Upper lobe of right lung (tissue), 1 donor: ENCODE measurements around the gene DCN. TPM values are rescaled to one million over a fixed set of nuclear protein-coding genes. Genes with fewer than 3 reads are reported as not detected.

Source experiments
- ATAC-seq: fragments of 200-7000 bp; cut with Tn5 transposase; one replicate; pipeline ENCODE4 v1.9.1; 2020; ENCODE audit warnings: mild to moderate bottlenecking, moderate library complexity
- DNase-seq: peaks from one replicate; pipeline ENCODE4 v3.0.0-alpha.2; 2020
- H3K27ac ChIP-seq: fragments of 200-600 bp; one replicate; pipeline ENCODE4 v1.8.0; 2022
- H3K27me3 ChIP-seq: fragments of 200-600 bp; one replicate; pipeline ENCODE4 v1.8.0; 2022; ENCODE audit warnings: mild to moderate bottlenecking
- H3K36me3 ChIP-seq: fragments of 200-600 bp; one replicate; pipeline ENCODE4 v1.8.0; 2022
- H3K4me1 ChIP-seq: fragments of 200-600 bp; one replicate; pipeline ENCODE4 v1.8.0; 2022
- H3K4me3 ChIP-seq: fragments of 200-600 bp; one replicate; pipeline ENCODE4 v1.8.0; 2022; ENCODE audit warnings: mild to moderate bottlenecking
- H3K9me3 ChIP-seq: fragments of 200-600 bp; one replicate; pipeline ENCODE4 v1.8.0; 2022
- intact Hi-C: fragments of 100-400 bp; cut with DNase I; formaldehyde crosslinking; loops from one replicate; pipeline ENCODE4 v1.11.0; 2022
- total RNA-seq: library from RNA; stranded (reverse); fragmentation: NEBNext Ultra II Directional; extraction: Animal tissue kit (Norgen Biotek cat#: 25700); gene quantifications from one replicate; pipeline ENCODE4 v1.2.1, GENCODE V29; 2021
- TF ChIP-seq, protein P1 (sequence below): fragments of 200-600 bp; IDR thresholded peaks from one replicate; pipeline ENCODE4 v1.8.0; 2022; ENCODE audit warnings: antibody characterized with exemption
- donor health status: DM: no; HTN: yes; CAD: no; lungs with severe emphysema.

DCN gene
- total RNA-seq, 1 donor from 2014 or later, result 753 TPM

DNA sequence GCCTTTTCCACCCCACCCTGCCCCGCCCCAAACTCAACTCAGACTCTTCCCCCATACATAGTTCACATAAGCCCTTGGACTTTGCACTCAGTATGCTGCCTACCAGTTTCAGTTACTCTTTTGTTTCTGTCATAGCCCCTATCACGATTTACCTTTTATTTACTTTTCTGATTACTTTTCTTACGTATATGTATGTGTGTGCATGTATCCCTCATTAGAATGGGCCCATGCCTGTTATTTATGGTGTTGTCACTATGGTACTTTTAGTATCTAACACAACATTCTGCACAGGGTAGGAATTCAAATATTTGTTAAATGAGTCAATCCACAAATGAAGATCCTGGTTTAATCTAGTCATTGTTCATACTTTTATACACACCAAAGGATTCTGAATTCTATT is 54.9 kb downstream of the DCN start:
- TF ChIP-seq, protein P1, sequence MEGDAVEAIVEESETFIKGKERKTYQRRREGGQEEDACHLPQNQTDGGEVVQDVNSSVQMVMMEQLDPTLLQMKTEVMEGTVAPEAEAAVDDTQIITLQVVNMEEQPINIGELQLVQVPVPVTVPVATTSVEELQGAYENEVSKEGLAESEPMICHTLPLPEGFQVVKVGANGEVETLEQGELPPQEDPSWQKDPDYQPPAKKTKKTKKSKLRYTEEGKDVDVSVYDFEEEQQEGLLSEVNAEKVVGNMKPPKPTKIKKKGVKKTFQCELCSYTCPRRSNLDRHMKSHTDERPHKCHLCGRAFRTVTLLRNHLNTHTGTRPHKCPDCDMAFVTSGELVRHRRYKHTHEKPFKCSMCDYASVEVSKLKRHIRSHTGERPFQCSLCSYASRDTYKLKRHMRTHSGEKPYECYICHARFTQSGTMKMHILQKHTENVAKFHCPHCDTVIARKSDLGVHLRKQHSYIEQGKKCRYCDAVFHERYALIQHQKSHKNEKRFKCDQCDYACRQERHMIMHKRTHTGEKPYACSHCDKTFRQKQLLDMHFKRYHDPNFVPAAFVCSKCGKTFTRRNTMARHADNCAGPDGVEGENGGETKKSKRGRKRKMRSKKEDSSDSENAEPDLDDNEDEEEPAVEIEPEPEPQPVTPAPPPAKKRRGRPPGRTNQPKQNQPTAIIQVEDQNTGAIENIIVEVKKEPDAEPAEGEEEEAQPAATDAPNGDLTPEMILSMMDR, result no peak
- Histone ChIP-seq H3K36me3 (no peaks in the 10 kb centered on the region), H3K9me3 (no peaks in the 10 kb centered on the region), H3K4me1 (no peaks in the 10 kb centered on the region), H3K27me3 (no peaks in the 10 kb centered on the region), H3K27ac (no peak overlapping the region), H3K4me3 (no peak overlapping the region)
- no peak for ATAC-seq
- intact Hi-C loops, result no loop called here
- DNase-seq, result no peak

DNA sequence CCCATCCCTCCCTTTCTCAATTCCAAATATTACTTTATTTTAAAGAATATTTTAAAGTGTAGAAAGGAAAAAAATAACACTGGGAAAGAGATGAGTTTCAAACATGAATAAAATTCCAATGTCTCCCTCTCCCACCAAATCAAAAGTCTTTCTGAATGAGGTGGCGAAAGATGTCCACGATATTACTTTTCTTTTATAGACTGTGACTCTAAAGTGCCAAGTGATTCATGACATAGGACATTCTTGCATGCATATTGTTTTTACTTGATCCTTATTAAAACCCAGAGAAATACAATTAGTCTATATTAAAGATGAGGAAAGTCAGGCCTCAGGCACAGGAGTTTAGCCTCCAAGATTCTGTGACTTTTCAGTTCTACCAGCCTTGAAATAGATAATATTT is 55.3 kb downstream of the DCN start:
- no peaks in the 10 kb centered on the region for H3K27me3 ChIP-seq
- no peaks in the 10 kb centered on the region for H3K9me3 ChIP-seq
- intact Hi-C loops, result no loop called here
- H3K36me3 ChIP-seq, result no peaks in the 10 kb centered on the region
- DNase-seq, result no peak
- TF ChIP-seq, protein P1, result no peak
- no peak overlapping the region for H3K27ac ChIP-seq
- H3K4me1 ChIP-seq, result no peaks in the 10 kb centered on the region
- H3K4me3 ChIP-seq, result no peak overlapping the region
- ATAC-seq, result no peak

DNA sequence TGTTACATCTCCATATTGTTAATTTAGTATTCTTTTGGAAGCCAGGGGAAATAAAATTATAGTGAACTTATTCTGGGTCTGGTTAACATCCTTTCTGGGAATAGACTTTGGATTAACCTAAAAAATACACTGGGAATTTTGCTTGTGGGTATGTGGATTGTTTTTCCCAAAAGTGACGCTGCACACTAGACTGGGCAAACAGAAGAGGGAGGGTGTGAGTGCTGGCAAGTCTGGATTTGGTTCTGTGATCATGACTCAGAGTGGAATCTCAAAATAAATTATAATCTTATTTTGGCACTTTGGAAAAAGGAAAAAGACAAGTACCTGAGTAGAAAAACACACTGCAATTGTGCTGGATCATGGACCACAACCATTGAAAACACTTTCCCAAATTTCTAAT is 56.1 kb downstream of the DCN start:
- Histone ChIP-seq H3K4me1 (no peaks in the 10 kb centered on the region), H3K36me3 (no peaks in the 10 kb centered on the region), H3K27me3 (no peaks in the 10 kb centered on the region), H3K4me3 (no peak overlapping the region), H3K9me3 (no peaks in the 10 kb centered on the region), H3K27ac (no peak overlapping the region)
- DNase-seq, result no peak
- intact Hi-C loops, result no loop called here
- TF ChIP-seq, protein P1, result no peak
- ATAC-seq, result no peak

DNA sequence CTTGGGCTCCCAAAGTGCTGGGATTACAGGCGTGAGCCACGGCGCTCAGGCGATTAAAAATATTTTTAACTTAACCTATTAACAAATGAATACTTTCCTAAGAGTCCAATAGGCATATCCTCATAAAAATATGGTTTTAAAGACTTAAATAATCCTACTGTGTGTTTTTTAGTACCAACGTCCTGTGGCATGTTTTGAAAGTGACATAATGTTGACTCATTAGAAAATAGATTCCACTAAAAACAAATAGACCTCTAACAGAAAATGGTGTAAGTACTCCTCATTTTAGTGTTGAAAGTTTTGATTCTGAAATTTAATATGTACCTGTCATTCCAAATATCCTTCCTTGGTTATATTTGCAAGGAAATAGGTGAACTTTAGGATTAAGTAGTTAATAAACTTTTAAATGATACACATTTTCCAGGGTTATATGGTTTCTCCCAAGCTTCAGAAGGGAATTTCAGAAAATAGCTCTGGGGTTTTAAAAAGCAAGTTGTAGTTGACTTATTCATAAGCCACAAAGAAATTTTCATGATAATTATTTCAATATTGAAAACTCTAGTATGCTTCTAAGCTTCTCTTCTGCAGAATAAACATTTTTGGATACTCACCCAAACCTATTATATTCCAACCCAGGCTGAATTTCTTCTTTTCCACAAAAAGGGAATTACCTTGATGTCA is 59.2 kb downstream of the DCN start:
- H3K36me3 ChIP-seq, result no peaks in the 10 kb centered on the region
- H3K27me3 ChIP-seq, result no peaks in the 10 kb centered on the region
- ATAC-seq, result no peak
- TF ChIP-seq, protein P1, result no peak
- DNase-seq, result no peak
- H3K27ac ChIP-seq, result no peak overlapping the region
- intact Hi-C loops, result no loop called here
- no peaks in the 10 kb centered on the region for H3K9me3 ChIP-seq
- H3K4me1 ChIP-seq, result no peaks in the 10 kb centered on the region
- no peak overlapping the region for H3K4me3 ChIP-seq

DNA sequence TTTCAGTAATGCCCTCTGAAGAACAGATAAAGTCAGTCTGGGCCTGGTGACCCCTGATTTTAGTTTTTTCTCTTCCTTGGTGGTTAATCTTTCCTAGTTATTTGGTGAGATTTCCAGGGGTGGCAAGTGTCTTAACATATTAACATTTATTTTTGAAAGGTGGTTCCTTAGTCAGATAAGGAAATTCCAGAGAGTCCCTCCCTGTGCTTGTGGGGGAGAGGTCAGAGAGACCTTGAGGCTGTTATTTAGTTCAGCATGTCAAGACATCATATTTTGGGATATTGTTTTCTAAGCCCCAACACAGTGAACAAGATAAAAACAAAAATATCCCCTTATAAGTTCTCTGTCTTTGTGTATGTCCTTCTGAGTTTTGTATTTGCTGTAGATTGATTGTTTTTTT is 61.8 kb downstream of the DCN start:
- Histone ChIP-seq H3K4me3 (no peak overlapping the region), H3K27me3 (no peaks in the 10 kb centered on the region), H3K9me3 (no peaks in the 10 kb centered on the region), H3K4me1 (no peaks in the 10 kb centered on the region), H3K27ac (no peak overlapping the region), H3K36me3 (no peaks in the 10 kb centered on the region)
- TF ChIP-seq, protein P1, result no peak
- DNase-seq, result no peak
- ATAC-seq, result no peak
- intact Hi-C loops, result no loop called here

DNA sequence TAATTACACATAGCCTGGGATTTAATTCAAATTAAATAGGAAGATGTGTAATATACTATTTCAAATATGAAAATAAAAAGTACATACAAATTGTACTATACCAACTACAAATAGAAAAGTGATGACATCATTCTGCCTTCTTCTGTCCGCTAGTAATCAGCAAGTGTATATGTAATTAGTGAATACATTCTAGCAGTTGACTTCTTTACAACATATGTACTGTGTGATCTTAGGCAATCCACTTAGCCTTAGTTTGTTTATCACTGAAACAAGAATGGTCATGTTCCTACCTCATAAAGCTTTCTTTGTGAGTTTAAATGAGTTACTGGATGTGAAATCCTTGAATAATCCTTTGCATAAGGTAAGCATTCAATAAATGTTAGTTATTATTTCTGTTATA is 63.5 kb downstream of the DCN start:
- TF ChIP-seq, protein P1, result no peak
- Histone ChIP-seq H3K4me1 (no peaks in the 10 kb centered on the region), H3K9me3 (no peaks in the 10 kb centered on the region), H3K27me3 (no peaks in the 10 kb centered on the region), H3K36me3 (no peaks in the 10 kb centered on the region), H3K27ac (no peak overlapping the region), H3K4me3 (no peak overlapping the region)
- no peak for ATAC-seq
- intact Hi-C loops, result no loop called here
- no peak for DNase-seq
